ENCODE results near the gene FBXO27. TPM values are rescaled to one million over a fixed set of nuclear protein-coding genes. Genes with fewer than 3 reads are reported as not detected.

The FBXO27 gene
- total RNA-seq, 1 experiment from 2014 or later = 3.8 TPM

GRCh38 chr19:39037194-39037593 is 4.8 kb upstream of the FBXO27 start:
- no peak for DNase-seq
- BruUV-seq (replicated peaks) = no TSS peak
- no peaks in the 10 kb centered on the region for H3K9me3 Mint-ChIP-seq (ENCODE audit: unreplicated experiment)
- H3K4me1 ChIP-seq = peaks cover 17% of the 10 kb centered on the region
- TF ChIP-seq, protein P1, sequence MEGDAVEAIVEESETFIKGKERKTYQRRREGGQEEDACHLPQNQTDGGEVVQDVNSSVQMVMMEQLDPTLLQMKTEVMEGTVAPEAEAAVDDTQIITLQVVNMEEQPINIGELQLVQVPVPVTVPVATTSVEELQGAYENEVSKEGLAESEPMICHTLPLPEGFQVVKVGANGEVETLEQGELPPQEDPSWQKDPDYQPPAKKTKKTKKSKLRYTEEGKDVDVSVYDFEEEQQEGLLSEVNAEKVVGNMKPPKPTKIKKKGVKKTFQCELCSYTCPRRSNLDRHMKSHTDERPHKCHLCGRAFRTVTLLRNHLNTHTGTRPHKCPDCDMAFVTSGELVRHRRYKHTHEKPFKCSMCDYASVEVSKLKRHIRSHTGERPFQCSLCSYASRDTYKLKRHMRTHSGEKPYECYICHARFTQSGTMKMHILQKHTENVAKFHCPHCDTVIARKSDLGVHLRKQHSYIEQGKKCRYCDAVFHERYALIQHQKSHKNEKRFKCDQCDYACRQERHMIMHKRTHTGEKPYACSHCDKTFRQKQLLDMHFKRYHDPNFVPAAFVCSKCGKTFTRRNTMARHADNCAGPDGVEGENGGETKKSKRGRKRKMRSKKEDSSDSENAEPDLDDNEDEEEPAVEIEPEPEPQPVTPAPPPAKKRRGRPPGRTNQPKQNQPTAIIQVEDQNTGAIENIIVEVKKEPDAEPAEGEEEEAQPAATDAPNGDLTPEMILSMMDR (IDR thresholded peaks at IDR 0.05; ENCODE audit: insufficient read depth in 1 of 2, low read depth in 1 of 2, low read length in 1 of 2, severe bottlenecking in 1 of 2, unreplicated experiment in 1 of 2) = no peak
- H3K36me3 Mint-ChIP-seq (ENCODE audit: insufficient read depth, unreplicated experiment) = peaks cover 7% of the 10 kb centered on the region
- H3K4me3 ChIP-seq (ENCODE audit: low read depth, low read length) = no peak overlapping the region
- H3K4me3 Mint-ChIP-seq (ENCODE audit: unreplicated experiment) = no peak overlapping the region
- no peaks in the 10 kb centered on the region for H3K27me3 Mint-ChIP-seq (ENCODE audit: insufficient read depth, unreplicated experiment)
- H3K27ac Mint-ChIP-seq (ENCODE audit: unreplicated experiment) = no peak overlapping the region
- no peaks in the 10 kb centered on the region for H3K36me3 ChIP-seq (ENCODE audit: control insufficient read depth, insufficient read depth, low read length)
- no peaks in the 10 kb centered on the region for H3K27me3 ChIP-seq (replicated peaks; ENCODE audit: control insufficient read depth, insufficient read depth, low read length)
- intact Hi-C loops (cut with micrococcal nuclease; ENCODE audit: unreplicated experiment) = no loop called here
- H3K4me1 Mint-ChIP-seq (ENCODE audit: low read depth, unreplicated experiment) = peaks cover 13% of the 10 kb centered on the region
- CTCF ChIA-PET = interaction anchor here (1.4 kb wide), 1 partner anchor 75 kb away, joined by 3 read pairs; no protein-coding TSS in a partner anchor
- POLR2A ChIA-PET = interaction anchor here (0.7 to 1.3 kb wide), 2 partner anchors 107 kb away, joined by 3 to 4 read pairs; partner anchors contain the start of genes MRPS12 and SARS2
- no peaks in the 10 kb centered on the region for H3K9me3 ChIP-seq

DNA sequence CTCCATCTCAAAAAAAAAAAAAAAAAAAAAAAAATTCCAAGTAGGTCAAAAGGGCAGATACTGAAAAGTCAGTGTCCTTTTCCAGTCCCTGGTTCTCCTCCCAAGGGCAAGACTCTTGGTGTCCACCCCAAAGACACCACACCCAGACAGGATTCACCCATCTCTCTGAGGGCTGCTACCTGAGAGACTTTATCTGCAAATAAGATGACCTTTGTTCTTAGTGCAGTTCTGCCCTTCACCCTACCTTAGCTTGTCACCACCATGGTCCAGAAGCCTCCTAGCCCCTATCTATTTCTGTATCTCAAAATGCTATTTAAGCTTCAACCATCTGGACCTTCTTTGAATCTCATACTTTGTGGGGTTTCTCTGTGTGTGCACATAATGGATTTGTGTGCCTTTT is 4.2 kb upstream of the FBXO27 start:
- ChIA-PET CTCF (interaction anchor here (0.6 kb wide), 1 partner anchor 47 kb away, joined by 3 read pairs; no protein-coding TSS in a partner anchor), POLR2A (no interaction called here)
- no peaks in the 10 kb centered on the region for H3K27me3 ChIP-seq (replicated peaks; ENCODE audit: control insufficient read depth, insufficient read depth, low read length)
- H3K4me3 ChIP-seq (ENCODE audit: low read depth, low read length) = no peak overlapping the region
- no peaks in the 10 kb centered on the region for H3K27me3 Mint-ChIP-seq (ENCODE audit: insufficient read depth, unreplicated experiment)
- no peak overlapping the region for H3K4me3 Mint-ChIP-seq (ENCODE audit: unreplicated experiment)
- intact Hi-C loops (cut with micrococcal nuclease; ENCODE audit: unreplicated experiment) = no loop called here
- peaks cover 17% of the 10 kb centered on the region for H3K4me1 ChIP-seq
- no peak for DNase-seq
- no peaks in the 10 kb centered on the region for H3K9me3 ChIP-seq
- no TSS peak for BruUV-seq (replicated peaks)
- H3K4me1 Mint-ChIP-seq (ENCODE audit: low read depth, unreplicated experiment) = peaks cover 13% of the 10 kb centered on the region
- H3K9me3 Mint-ChIP-seq (ENCODE audit: unreplicated experiment) = no peaks in the 10 kb centered on the region
- H3K27ac Mint-ChIP-seq (ENCODE audit: unreplicated experiment) = no peak overlapping the region
- TF ChIP-seq, protein P1 (IDR thresholded peaks at IDR 0.05; ENCODE audit: insufficient read depth in 1 of 2, low read depth in 1 of 2, low read length in 1 of 2, severe bottlenecking in 1 of 2, unreplicated experiment in 1 of 2) = no peak
- no peaks in the 10 kb centered on the region for H3K36me3 ChIP-seq (ENCODE audit: control insufficient read depth, insufficient read depth, low read length)
- H3K36me3 Mint-ChIP-seq (ENCODE audit: insufficient read depth, unreplicated experiment) = peaks cover 7% of the 10 kb centered on the region

DNA sequence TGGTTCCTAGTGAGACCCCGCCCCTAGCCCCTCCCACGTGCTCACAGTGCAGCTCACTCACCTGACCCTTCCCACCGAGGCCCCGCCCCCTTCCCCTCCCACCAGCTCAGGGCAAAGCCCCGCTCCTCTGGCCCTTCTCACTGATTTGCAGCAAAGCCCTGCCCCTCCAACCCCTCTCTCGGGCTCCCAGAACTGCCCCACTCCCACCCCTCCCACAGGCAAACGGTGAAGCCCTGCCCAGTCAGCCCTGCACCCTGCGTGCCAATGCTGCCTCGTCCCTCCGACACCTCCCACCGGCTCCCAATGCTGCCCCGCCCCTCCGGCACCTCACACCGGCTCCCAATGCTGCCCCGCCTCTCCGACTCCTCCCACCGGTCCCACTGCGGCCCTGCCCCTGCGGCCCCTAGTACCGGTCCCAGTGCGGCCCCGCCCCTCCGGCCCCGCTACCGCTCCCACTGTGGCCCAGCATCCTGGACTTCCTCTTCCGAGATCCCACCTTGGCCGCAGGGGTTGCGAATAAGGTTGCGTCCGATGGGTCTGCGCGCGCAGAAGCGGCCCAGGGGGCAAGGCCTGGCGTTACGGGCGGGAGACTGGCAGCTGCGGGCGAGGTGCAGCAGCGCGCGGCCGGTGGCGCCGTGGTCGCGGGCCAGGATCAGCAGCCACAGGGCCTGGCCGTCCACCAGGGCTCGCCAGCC is 834 bp downstream of the FBXO27 start:
- ChIA-PET CTCF (interaction anchor here (0.6 to 1.3 kb wide), 4 partner anchors 20 to 1171 kb away, joined by 3 to 6 read pairs (median 4); partner anchors contain the start of gene FBXO17), POLR2A (interaction anchor here (0.5 to 1.3 kb wide), 5 partner anchors 56 to 639 kb away, joined by 3 to 12 read pairs (median 5); partner anchors contain the start of genes FBXO17, MRPS12 and SARS2)
- BruUV-seq (replicated peaks) = no TSS peak
- TF ChIP-seq, protein P1 (IDR thresholded peaks at IDR 0.05; ENCODE audit: insufficient read depth in 1 of 2, low read depth in 1 of 2, low read length in 1 of 2, severe bottlenecking in 1 of 2, unreplicated experiment in 1 of 2) = no peak
- Histone ChIP-seq H3K9me3 (peaks cover 14% of the 10 kb centered on the region; the same call in 1 of the 2 replicates), H3K4me3 (ENCODE audit: low read depth, low read length) (peak overlapping the region; percentile 76), H3K27me3 (replicated peaks; ENCODE audit: control insufficient read depth, insufficient read depth, low read length) (no peaks in the 10 kb centered on the region), H3K4me1 (peaks cover 19% of the 10 kb centered on the region), H3K36me3 (ENCODE audit: control insufficient read depth, insufficient read depth, low read length) (no peaks in the 10 kb centered on the region)
- H3K27me3 Mint-ChIP-seq (ENCODE audit: insufficient read depth, unreplicated experiment) = no peaks in the 10 kb centered on the region
- H3K27ac Mint-ChIP-seq (ENCODE audit: unreplicated experiment) = peak overlapping the region; percentile 85
- intact Hi-C loops (cut with micrococcal nuclease; ENCODE audit: unreplicated experiment) = loop anchor here (1.0 kb wide), 1 partner anchor 55 kb away; no protein-coding TSS in a partner anchor
- H3K4me3 Mint-ChIP-seq (ENCODE audit: unreplicated experiment) = peak overlapping the region; percentile 83
- peak; percentile 98 to 99 for DNase-seq
- H3K9me3 Mint-ChIP-seq (ENCODE audit: unreplicated experiment) = peaks cover 13% of the 10 kb centered on the region
- H3K36me3 Mint-ChIP-seq (ENCODE audit: insufficient read depth, unreplicated experiment) = peaks cover 7% of the 10 kb centered on the region
- H3K4me1 Mint-ChIP-seq (ENCODE audit: low read depth, unreplicated experiment) = peaks cover under 1% of the 10 kb centered on the region

Data from Caco-2 (cell line).